Adipocyte (in vitro differentiated cells): ENCODE data around the gene RPL14.
"Not testable (repeated sequence)": the region's sequence is repeated elsewhere in the genome, so short reads cannot be mapped to it uniquely, and the experiment has no call there.

ENCODE experiments used
- DNase-seq: peaks from one replicate; pipeline ENCODE4 v3.0.0-alpha.2; 2015; ENCODE audit warnings: low read depth
- H3K27me3 ChIP-seq: replicated peaks from 2 replicates; pipeline ENCODE4 v1.7.0; 2013; ENCODE audit warnings: mild to moderate bottlenecking, low read length, moderate library complexity; ENCODE audit not compliant: control insufficient read depth, insufficient read depth
- H3K36me3 ChIP-seq: 2 replicates; pipeline ENCODE4 v1.7.0; 2013; ENCODE audit warnings: low read length, mild to moderate bottlenecking, moderate library complexity; ENCODE audit not compliant: control insufficient read depth, insufficient read depth, severe bottlenecking
- H3K4me1 ChIP-seq: 2 replicates; pipeline ENCODE4 v1.7.0; 2013; ENCODE audit warnings: mild to moderate bottlenecking, low read length, moderate library complexity; ENCODE audit not compliant: control insufficient read depth, insufficient read depth
- H3K4me3 ChIP-seq: 2 replicates; pipeline ENCODE4 v1.7.0; 2013; ENCODE audit warnings: mild to moderate bottlenecking, low read length, moderate library complexity
- H3K9ac ChIP-seq: 2 replicates; pipeline ENCODE4 v1.7.0; 2013; ENCODE audit warnings: mild to moderate bottlenecking, low read length, moderate library complexity
- H3K9me3 ChIP-seq: 2 replicates; pipeline ENCODE4 v1.7.0; 2013; ENCODE audit warnings: mild to moderate bottlenecking, low read length, moderate library complexity; ENCODE audit not compliant: control insufficient read depth

The RPL14 gene

DNA sequence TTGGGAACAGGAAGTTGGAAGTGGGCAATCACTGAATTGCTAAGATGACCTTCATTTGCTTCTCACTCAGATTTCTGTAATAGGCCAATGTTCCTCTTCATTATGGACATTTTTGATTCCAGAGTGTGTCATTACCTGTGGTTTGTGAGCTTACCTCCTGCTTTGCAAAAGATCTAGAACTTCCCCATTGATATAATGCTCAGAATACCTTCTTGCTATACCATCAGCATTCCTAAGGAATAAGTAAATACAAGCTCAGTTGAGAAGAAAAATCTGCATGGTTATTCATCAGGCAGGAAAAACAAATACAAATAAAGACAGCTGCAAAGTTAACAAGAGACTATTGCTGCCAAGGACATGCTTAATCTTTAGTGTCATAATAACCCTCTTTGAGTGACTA lies 5.6 kb upstream of the RPL14 start:
- Histone ChIP-seq H3K9me3 (no peaks in the 10 kb centered on the region), H3K4me3 (no peak overlapping the region), H3K27me3 (no peaks in the 10 kb centered on the region), H3K9ac (no peak overlapping the region), H3K36me3 (peaks cover 4% of the 10 kb centered on the region), H3K4me1 (peaks cover 19% of the 10 kb centered on the region)
- DNase-seq, result peak; percentile 9

DNA sequence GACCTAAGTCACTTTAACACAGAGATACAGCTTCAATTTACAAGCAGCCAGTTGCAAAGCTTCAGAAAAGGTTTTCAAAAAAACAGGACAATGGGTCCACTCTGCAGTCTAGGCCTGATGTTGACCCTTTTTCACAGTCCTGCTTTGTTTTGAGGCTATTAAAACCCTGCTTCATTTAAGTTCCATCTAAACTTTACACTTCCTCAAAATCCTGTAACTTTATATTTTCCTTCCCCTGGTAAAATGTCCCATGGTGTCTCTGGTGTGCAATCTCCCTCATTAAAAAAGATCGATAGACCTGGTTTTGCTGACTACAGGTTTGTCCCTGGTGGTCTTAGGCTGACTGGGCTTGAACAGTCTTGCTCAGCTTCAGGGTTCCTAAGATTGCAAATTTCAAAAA lies 5.1 kb upstream of the RPL14 start:
- H3K36me3 ChIP-seq, result peaks cover 4% of the 10 kb centered on the region
- peaks cover 19% of the 10 kb centered on the region for H3K4me1 ChIP-seq
- H3K27me3 ChIP-seq, result no peaks in the 10 kb centered on the region
- DNase-seq, result no peak
- peak overlapping the region; percentile 85 for H3K9ac ChIP-seq
- H3K9me3 ChIP-seq, result no peaks in the 10 kb centered on the region
- peak overlapping the region; percentile 87 for H3K4me3 ChIP-seq

DNA sequence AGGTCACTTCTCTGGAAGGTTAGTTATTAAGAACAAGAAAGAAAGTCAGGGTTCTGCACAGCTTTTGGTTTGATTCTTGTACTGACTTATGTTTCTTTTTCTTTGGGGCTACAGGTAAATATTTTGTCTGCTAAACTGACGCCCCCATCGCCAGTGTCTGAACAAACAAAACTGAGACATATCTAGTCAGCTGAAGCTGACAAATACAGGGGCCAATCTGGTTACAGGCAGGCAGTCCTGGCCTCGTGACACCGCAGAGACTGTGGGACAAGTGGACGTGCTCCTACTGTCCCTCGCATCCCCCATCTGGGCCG lies 4.6 kb upstream of the RPL14 start:
- Histone ChIP-seq H3K4me3 (peak overlapping the region; percentile 87), H3K36me3 (peaks cover 4% of the 10 kb centered on the region), H3K4me1 (peaks cover 19% of the 10 kb centered on the region), H3K27me3 (no peaks in the 10 kb centered on the region), H3K9me3 (no peaks in the 10 kb centered on the region), H3K9ac (peak overlapping the region; percentile 85)
- no peak for DNase-seq

DNA sequence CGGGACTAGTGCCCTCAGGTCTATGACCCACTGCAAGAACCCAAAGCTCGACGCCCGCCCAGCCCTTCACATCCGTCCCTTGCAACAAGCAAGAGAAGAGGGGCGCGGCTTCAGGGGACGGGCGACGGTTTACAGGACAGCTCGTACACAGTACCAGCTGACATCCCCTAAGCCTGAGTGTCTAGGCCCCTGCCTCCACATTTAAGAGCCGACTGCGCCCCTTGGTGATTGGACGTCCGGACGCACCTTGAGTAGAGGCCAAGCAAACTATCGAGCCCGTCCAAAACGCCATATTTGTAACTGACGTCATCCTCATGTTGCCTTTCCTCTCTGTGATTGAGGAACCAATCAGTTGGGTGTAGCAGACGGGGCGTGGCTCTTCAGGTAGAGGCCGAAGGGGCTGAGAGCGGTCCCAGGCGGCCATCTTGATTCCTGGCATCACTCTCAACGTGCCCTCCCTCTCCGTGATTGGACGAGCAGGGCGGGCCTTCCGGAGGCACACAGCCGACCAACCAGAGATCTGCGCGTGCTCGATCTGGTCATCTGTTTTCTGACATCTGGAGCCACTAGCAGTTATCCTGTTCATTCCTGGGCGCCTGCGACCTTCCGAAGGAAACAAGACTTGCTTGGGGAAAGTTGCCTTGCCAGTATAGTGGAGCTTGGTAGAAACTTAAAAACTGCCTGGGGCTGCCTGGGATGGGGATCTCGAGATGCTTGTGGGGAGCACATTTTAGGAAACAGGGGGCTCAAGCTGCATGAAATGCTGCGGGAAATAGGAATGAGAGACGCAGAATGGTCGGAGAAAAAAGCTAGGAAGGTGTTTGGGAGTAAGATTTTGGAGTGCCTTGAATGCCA lies 4.0 kb upstream of the RPL14 start:
- Histone ChIP-seq H3K9me3 (no peaks in the 10 kb centered on the region), H3K4me1 (peaks cover 20% of the 10 kb centered on the region), H3K9ac (peak overlapping the region; percentile 85), H3K36me3 (peaks cover 4% of the 10 kb centered on the region), H3K4me3 (peak overlapping the region; percentile 87), H3K27me3 (no peaks in the 10 kb centered on the region)
- DNase-seq, result peak; percentile 99

DNA sequence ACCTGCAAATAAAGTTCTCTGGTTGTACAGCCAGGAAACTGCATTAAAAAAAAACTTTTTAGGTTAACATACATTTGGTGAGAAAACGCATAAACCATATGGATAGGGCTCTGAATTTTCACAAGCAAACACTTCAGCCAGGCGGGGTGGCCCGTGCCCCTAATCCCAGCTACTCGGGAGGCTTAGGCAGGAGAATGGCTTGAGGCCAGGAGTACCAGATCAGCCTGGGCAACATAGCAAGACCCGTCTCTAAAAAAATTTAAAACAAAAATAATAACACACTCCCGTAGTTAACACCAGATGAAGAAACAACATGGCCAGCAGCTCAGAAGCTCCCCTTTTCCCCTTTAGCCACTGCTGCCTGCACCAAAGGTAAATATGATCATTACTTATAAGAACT lies 3.2 kb upstream of the RPL14 start:
- Histone ChIP-seq H3K9ac (peak overlapping the region; percentile 85), H3K36me3 (peaks cover 11% of the 10 kb centered on the region), H3K4me1 (peaks cover 28% of the 10 kb centered on the region), H3K4me3 (peak overlapping the region; percentile 87), H3K9me3 (no peaks in the 10 kb centered on the region), H3K27me3 (no peaks in the 10 kb centered on the region)
- DNase-seq, result no peak

DNA sequence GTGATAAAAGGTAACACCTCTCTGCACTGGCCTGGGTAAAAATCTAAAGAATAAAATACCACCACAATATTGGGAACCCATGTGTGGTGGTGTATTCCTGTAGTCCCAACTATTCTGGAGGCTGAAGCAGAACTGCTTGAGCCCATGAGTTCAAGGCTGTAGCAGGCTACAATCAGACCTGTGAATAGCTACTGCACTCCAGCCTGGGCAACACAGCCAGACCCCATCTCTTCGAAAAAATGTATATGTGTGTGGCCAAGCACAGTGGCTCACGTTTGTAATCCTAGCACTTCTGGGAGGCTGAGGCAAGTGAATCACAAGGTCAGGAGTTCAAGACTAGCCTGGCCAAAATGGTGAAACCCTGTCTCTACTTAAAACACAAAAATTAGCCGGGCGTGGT lies 1.8 kb upstream of the RPL14 start:
- DNase-seq, result no peak
- peaks cover 24% of the 10 kb centered on the region for H3K36me3 ChIP-seq
- no peaks in the 10 kb centered on the region for H3K9me3 ChIP-seq
- H3K4me1 ChIP-seq, result peaks cover 28% of the 10 kb centered on the region
- no peaks in the 10 kb centered on the region for H3K27me3 ChIP-seq
- H3K9ac ChIP-seq, result no peak overlapping the region
- no peak overlapping the region for H3K4me3 ChIP-seq

DNA sequence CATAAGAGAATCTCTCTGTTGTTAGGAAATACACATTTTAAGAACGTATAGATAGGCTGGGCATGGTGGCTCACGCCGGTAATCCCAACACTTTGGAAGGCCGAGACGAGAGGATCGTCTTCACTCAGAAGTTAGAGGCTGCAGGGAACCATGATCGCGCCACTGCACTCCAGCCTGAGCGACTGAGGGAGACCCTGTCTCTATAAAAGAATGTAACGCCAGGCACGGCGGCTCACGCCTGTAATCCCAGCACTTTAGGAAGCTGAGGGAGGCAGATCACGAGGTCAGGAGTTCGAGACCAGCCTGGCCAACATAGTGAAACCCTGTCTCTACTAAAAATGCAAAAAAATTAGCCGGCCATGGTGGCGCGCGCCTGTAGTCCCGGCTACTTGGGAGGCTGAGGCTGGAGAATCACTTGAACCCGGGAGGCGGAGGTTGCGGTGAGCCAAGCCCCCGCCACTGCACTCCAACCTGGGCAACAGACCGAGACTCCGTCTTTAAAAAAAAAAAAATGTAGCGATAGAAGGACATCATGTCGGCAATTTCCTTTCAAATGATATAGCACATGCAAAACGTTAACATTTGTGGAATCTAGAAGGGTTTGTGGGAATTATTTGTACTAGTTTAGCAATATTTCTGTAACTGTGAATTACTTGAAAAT lies 730 bp upstream of the RPL14 start:
- Histone ChIP-seq H3K9me3 (no peaks in the 10 kb centered on the region), H3K27me3 (no peaks in the 10 kb centered on the region)

DNA sequence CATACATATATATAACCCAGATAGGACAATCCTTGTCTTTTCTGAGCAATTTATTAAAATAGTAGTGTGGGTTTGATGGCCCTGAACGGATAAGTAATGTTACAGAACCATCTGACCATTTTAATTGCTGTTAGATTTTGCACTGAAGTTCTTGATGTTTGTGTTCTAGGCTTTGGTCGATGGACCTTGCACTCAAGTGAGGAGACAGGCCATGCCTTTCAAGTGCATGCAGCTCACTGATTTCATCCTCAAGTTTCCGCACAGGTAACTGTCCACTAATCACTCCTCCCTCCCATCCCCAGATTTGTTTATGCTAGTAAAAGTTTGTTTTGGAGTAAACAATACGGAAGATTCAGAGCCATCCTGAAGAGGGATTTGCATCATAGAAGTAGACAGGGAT lies 1.3 kb downstream of the RPL14 start:
- no peaks in the 10 kb centered on the region for H3K9me3 ChIP-seq
- peak overlapping the region; percentile 99 for H3K9ac ChIP-seq
- peaks cover 52% of the 10 kb centered on the region for H3K36me3 ChIP-seq
- peak overlapping the region; percentile 96 for H3K4me3 ChIP-seq
- H3K4me1 ChIP-seq, result peaks cover 21% of the 10 kb centered on the region
- no peak for DNase-seq
- H3K27me3 ChIP-seq, result no peaks in the 10 kb centered on the region

More for the DNA sequence above, 730 bp upstream of the RPL14 start:
- peak overlapping the region; percentile 96 for H3K4me3 ChIP-seq
- H3K36me3 ChIP-seq, result peaks cover 32% of the 10 kb centered on the region
- no peak for DNase-seq
- H3K4me1 ChIP-seq, result peaks cover 28% of the 10 kb centered on the region
- peak overlapping the region; percentile 99 for H3K9ac ChIP-seq

DNA sequence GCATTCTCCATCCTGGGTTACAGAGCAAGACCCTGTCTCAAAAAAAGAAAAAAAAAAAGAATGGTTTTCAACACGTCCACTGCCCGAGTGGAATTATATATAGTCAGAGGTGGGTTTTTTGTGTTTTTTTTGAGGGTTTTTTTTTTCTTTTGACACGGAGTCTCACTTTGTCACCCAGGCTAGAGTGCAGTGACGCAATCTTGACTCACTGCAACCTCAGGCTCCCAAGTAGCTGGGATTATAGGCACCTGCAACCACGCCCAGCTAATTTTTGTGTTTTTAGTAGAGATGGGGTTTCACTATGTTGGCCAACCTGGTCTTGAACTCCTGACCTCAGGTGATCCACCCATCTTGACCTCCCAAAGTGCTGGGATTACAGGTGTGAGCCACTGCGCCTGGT lies 3.3 kb downstream of the RPL14 start:
- peaks cover 67% of the 10 kb centered on the region for H3K36me3 ChIP-seq
- not testable (repeated sequence) for DNase-seq, H3K27me3 ChIP-seq

DNA sequence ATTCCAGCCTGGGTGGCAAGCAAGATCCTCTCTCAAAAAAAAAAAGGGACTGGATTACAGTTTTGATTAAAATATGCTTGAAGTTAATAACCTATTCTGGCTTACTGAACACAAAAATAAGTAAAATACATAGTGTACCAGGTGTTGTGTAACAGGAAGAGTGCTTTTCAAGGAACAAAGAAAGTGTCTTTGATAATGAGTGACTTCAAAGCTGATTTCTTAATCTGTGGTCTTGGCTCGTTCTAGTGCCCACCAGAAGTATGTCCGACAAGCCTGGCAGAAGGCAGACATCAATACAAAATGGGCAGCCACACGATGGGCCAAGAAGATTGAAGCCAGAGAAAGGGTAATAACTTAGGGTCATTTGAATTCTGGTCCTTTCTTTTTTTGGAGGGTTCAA lies 4.0 kb downstream of the RPL14 start:
- H3K36me3 ChIP-seq, result peaks cover 67% of the 10 kb centered on the region

More for the DNA sequence above, 3.3 kb downstream of the RPL14 start:
- H3K4me3 ChIP-seq, H3K9ac ChIP-seq, H3K9me3 ChIP-seq: not testable (repeated sequence)
- H3K4me1 ChIP-seq, result peaks cover 14% of the 10 kb centered on the region

DNA sequence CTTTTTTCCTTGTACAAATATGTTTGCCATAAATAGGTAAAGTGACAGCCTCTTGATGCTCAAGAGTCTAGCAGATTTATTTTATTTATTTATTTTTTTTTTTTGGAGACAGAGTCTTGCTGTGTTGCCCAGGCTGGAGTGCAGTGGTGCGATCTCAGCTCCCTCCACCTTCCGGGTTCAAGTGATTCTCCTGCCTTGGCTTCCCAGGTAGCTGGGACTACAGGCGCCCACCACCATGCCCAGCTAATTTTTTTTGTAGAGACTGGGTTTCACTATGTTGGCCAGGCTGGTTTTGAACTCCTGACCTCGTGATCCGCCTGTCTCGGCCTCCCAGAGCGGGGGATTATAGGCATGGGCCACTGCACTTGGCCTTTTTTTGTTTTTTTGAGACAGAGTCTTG lies 5.7 kb downstream of the RPL14 start:
- peaks cover 73% of the 10 kb centered on the region for H3K36me3 ChIP-seq
- not testable (repeated sequence) for H3K9ac ChIP-seq, DNase-seq, H3K27me3 ChIP-seq, H3K9me3 ChIP-seq, H3K4me3 ChIP-seq, H3K4me1 ChIP-seq

More for the DNA sequence above, 4.0 kb downstream of the RPL14 start:
- H3K4me3 ChIP-seq, result no peak overlapping the region
- H3K9ac ChIP-seq, result no peak overlapping the region
- no peak for DNase-seq
- no peaks in the 10 kb centered on the region for H3K9me3 ChIP-seq
- no peaks in the 10 kb centered on the region for H3K27me3 ChIP-seq
- peaks cover 13% of the 10 kb centered on the region for H3K4me1 ChIP-seq
